Measurements from ENCODE around the gene PZP. TPM values are rescaled to one million over a fixed set of nuclear protein-coding genes. Genes with fewer than 3 reads are reported as not detected.

Gene PZP
- total and polyA plus RNA-seq, 8 donors = 0.38 to 3.3 (median 2.5) TPM

DNA sequence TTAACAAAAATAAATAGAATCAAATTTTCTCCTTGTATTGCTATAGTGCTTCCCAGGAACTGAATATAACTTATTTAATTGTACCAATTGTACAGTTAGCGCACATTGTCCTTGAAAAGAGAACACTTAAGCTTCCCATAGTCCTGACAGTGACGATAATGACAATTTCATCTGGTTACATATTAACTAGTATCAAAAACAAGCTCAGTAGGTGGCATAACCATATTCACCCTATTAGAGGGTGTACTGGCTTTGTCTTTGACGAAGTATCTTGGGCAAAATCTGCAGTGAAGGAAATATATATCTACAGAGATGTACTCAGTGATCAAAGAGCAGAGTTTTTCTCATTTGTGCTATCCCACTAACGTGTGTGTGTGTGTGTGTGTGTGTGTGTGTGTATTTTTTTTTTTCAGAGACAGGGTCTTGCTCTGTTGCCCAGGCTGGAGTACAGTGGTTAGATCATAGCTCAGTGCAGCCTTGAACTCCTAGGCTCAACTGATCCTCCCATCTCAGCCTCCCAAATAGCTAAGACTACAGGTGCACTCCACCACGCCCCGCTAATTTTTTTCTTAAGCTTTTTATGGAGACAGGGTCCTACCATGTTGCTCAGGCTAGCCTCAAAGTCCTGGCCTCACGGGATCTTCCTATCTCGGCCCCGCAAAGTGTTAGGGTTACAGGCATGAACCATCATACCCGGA, 87.6 kb downstream of the PZP start:
- Histone ChIP-seq H3K4me3 (no peak overlapping the region), H3K36me3 (no peaks in the 10 kb centered on the region), H3K27ac (no peak overlapping the region), H3K27me3 (no peaks in the 10 kb centered on the region), H3K9me3 (no peaks in the 10 kb centered on the region), H3K4me1 (peaks cover 19 to 51% of the 10 kb centered on the region in 2 donors)
- ATAC-seq (no peak), DNase-seq (no peak)
- TF ChIP-seq, protein P1, sequence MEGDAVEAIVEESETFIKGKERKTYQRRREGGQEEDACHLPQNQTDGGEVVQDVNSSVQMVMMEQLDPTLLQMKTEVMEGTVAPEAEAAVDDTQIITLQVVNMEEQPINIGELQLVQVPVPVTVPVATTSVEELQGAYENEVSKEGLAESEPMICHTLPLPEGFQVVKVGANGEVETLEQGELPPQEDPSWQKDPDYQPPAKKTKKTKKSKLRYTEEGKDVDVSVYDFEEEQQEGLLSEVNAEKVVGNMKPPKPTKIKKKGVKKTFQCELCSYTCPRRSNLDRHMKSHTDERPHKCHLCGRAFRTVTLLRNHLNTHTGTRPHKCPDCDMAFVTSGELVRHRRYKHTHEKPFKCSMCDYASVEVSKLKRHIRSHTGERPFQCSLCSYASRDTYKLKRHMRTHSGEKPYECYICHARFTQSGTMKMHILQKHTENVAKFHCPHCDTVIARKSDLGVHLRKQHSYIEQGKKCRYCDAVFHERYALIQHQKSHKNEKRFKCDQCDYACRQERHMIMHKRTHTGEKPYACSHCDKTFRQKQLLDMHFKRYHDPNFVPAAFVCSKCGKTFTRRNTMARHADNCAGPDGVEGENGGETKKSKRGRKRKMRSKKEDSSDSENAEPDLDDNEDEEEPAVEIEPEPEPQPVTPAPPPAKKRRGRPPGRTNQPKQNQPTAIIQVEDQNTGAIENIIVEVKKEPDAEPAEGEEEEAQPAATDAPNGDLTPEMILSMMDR (IDR thresholded peaks at IDR 0.05) = no peak
- intact Hi-C loops (cut with DNase I) = no loop called here

DNA sequence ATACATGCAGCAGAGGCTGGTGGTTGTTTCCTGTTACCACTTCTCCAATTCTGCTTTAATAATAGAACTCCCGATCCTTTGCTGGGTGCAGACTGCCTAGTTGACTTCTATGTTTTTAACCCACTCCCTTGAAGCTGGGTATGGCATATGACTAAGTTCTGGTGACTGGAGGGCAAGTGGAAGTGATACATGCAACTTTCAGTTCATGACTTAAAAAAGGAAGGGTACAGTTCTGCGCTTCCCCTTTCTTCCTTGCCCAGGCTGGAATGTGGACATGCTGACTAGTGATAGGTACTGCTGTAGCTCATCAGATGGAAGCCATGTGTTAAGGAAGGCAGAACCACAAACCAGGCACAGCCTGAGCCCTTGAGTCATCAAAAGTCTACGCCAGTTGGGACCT, 90.0 kb downstream of the PZP start:
- no peaks in the 10 kb centered on the region for H3K9me3 ChIP-seq
- H3K27ac ChIP-seq = peak overlapping the region; percentile 70 to 77
- intact Hi-C loops (cut with DNase I) = no loop called here
- no peaks in the 10 kb centered on the region for H3K27me3 ChIP-seq
- TF ChIP-seq, protein P1 (IDR thresholded peaks at IDR 0.05) = no peak
- ATAC-seq (peak; percentile 75), DNase-seq (peak in 1 of 4 donors; percentile 62)
- no peaks in the 10 kb centered on the region for H3K36me3 ChIP-seq
- peaks cover 19 to 44% of the 10 kb centered on the region in 2 donors for H3K4me1 ChIP-seq
- H3K4me3 ChIP-seq = no peak overlapping the region

DNA sequence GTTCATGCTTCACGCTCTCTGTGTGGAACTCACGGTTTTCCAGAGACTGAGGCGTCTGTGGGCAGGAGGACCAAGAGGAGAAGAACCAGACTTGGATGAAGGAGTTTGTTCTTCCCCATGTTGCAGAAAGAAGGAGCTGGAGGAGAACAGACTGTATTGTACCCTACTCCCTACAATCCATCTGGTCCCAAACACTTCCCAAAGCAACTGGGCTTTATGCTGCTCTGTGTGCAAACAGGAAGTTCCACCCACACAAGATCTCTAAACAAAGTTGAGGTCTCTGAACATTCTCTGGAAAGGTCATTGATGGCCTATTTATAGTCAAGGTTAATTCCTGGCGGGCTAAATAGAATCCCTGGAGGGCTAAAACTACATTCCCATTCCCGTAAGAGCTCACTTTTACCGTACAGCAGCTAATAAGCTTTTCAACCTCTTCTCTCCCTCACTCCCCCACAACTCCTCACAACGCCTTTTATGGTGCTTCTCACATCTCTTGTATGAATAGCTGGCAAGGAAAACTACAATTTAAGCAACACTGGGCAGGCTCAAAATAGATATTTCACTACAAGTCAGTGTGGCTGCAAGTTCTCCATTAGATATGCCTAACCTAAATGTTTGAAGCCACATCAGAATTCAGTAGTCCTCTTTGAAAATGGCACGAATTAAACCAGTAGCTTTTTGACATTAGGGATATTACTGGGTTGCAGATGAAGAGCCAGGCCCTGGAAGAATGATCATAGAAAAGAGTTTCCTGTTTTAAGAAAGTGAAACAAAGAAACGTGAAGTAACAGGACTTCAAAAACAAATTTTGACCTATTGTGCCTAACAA, 92.2 kb downstream of the PZP start, which contains the start of gene A2M:
Gene A2M, minus strand, starts transcription at position 189 of the 829 bp plus-strand sequence. Its CDS starts 70 bp downstream, at position 119.
- H3K27me3 ChIP-seq = no peaks in the 10 kb centered on the region
- intact Hi-C loops (cut with DNase I) = no loop called here
- peak within 1 kb of the TSS; percentile 36 to 40 for H3K4me3 ChIP-seq
- peak within 1 kb of the TSS; percentile 70 to 77 for H3K27ac ChIP-seq
- TF ChIP-seq, protein P1 (IDR thresholded peaks at IDR 0.05) = no peak
- ATAC-seq = peak; percentile 76
- DNase-seq = peak in 2 of 4 donors; percentile 56 to 72
- H3K36me3 ChIP-seq = peaks cover 0 to 9% of the 10 kb centered on the region in 2 donors
- no peaks in the 10 kb centered on the region for H3K9me3 ChIP-seq
- peaks cover 27 to 39% of the 10 kb centered on the region in 2 donors for H3K4me1 ChIP-seq

DNA sequence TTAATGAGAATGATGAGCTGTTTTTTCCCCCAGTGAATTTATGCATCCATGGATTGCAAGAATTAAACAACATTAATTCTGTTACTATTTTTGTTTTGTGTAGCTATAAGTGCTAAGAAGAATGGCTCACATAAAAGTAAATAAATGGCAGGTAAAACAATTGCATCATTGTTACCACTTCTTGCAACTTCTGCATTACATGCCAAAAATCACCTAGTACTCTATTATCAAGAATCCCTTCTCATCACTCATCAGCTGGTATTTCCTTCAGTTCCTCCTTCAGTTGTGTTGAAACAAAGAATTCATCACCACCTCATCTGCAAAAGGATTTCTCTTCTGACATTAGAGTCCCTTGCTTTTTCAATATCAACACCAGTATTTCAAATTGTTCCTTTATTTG, 93.2 kb downstream of the PZP start:
- no peaks in the 10 kb centered on the region for H3K9me3 ChIP-seq
- DNase-seq = no peak
- intact Hi-C loops (cut with DNase I) = no loop called here
- peaks cover 27 to 39% of the 10 kb centered on the region in 2 donors for H3K4me1 ChIP-seq
- no peaks in the 10 kb centered on the region for H3K27me3 ChIP-seq
- peaks cover 0 to 10% of the 10 kb centered on the region in 2 donors for H3K36me3 ChIP-seq
- TF ChIP-seq, protein P1 (IDR thresholded peaks at IDR 0.05) = no peak
- ATAC-seq = no peak
- H3K27ac ChIP-seq = peak overlapping the region; percentile 70 to 77
- peak overlapping the region; percentile 36 to 40 for H3K4me3 ChIP-seq

DNA sequence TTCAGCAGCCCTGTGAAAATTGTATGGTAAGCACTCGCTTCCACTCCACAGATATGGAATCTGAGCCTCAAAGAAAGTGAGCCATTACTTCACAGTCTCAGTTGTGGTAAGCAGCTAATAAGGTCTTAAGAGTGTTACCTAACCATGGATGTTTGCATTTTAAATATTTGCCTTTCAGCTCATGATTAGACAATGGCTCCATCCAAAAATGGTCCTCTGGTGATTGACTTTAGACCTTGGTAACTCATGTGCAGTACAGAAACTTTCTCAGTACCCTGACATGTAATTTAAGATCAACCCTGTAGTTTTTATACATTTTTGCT, 94.2 kb downstream of the PZP start:
- DNase-seq (no peak), ATAC-seq (no peak)
- intact Hi-C loops (cut with DNase I) = no loop called here
- Histone ChIP-seq H3K4me3 (peak overlapping the region; percentile 36 to 40), H3K9me3 (no peaks in the 10 kb centered on the region), H3K27me3 (no peaks in the 10 kb centered on the region), H3K4me1 (peaks cover 25 to 35% of the 10 kb centered on the region in 2 donors), H3K27ac (peak overlapping the region; percentile 45 to 70), H3K36me3 (peaks cover 0 to 18% of the 10 kb centered on the region in 2 donors)
- TF ChIP-seq, protein P1 (IDR thresholded peaks at IDR 0.05) = no peak
